ENCODE data around the gene SCAF1.

GRCh38 chr19:49658566-49659442 is 16.8 kb downstream of the SCAF1 start:
- TF ChIP-seq EZH2 (optimal IDR thresholded peaks at IDR 0.05; ENCODE audit: low read depth, low read length) (no peak), CTCF (IDR thresholded peaks at IDR 0.05; ENCODE audit: low read length) (no peak), EZH2phosphoT487 (IDR thresholded peaks at IDR 0.05; ENCODE audit: low read length) (no peak)

All from MM.1S (cell line).